Caki2 (cell line): ENCODE measurements around the gene TAS2R1. TPM values are rescaled to one million over a fixed set of nuclear protein-coding genes. Genes with fewer than 3 reads are reported as not detected.
A peak's percentile ranks its signal among the peaks of the same experiment; 100 is the strongest.

Source experiments
- DNase-seq: peaks from one replicate; pipeline ENCODE4 v3.0.0-alpha.2; 2015; ENCODE audit warnings: low read depth
- in situ Hi-C: cut with HindIII; loops from 2 replicates; pipeline ENCODE4 v1.10.0; 2016; ENCODE audit warnings: low sequenced_read_pairs, low pct_unique_long_range_greater_than_20kb, mixed read lengths
- total RNA-seq: library from RNA; depleted of rRNA; stranded (reverse); fragments of >200 nt; shearing (Covaris generic); gene quantifications from 2 replicates; pipeline ENCODE4 v1.2.3, GENCODE V29; 2014; ENCODE audit warnings: low replicate concordance; rRNA removed

The TAS2R1 gene
- not detected in 2 replicates for total RNA-seq

GRCh38 chr5:9630251-9630650 is at the start of gene TAS2R1:
Gene TAS2R1 (minus strand): TSS chr5:9630351. CDS start chr5:9630032, 319 bp downstream.
- DNase-seq = no peak
- in situ Hi-C loops = no loop called here

GRCh38 chr5:9670371-9670770 is 40.2 kb upstream of the TAS2R1 start:
- no peak for DNase-seq
- in situ Hi-C loops = no loop called here

GRCh38 chr5:9667906-9668305 is 37.8 kb upstream of the TAS2R1 start:
- DNase-seq = no peak
- in situ Hi-C loops = no loop called here

- in situ Hi-C loops = no loop called here
- DNase-seq = no peak
These were observed 33.7 kb upstream of the TAS2R1 start for GRCh38 chr5:9663891-9664290.

GRCh38 chr5:9661316-9662015 is 31.3 kb upstream of the TAS2R1 start:
- in situ Hi-C loops = no loop called here

GRCh38 chr5:9658706-9659105 is 28.6 kb upstream of the TAS2R1 start:
- DNase-seq = no peak
- in situ Hi-C loops = no loop called here

More at GRCh38 chr5:9661316-9662015, 31.3 kb upstream of the TAS2R1 start:
- no peak for DNase-seq

- no peak for DNase-seq
- in situ Hi-C loops = no loop called here
These were observed 27.7 kb upstream of the TAS2R1 start for GRCh38 chr5:9657819-9658218.

GRCh38 chr5:9655641-9656040 is 25.5 kb upstream of the TAS2R1 start:
- DNase-seq = no peak
- in situ Hi-C loops = no loop called here

GRCh38 chr5:9654886-9655285 is 24.7 kb upstream of the TAS2R1 start:
- in situ Hi-C loops = no loop called here

GRCh38 chr5:9653811-9654210 is 23.7 kb upstream of the TAS2R1 start:
- peak; percentile 36 for DNase-seq

More at GRCh38 chr5:9654886-9655285, 24.7 kb upstream of the TAS2R1 start:
- DNase-seq = no peak

GRCh38 chr5:9653061-9653460 is 22.9 kb upstream of the TAS2R1 start:
- DNase-seq = no peak
- in situ Hi-C loops = no loop called here

More at GRCh38 chr5:9653811-9654210, 23.7 kb upstream of the TAS2R1 start:
- in situ Hi-C loops = no loop called here

GRCh38 chr5:9652295-9652694 is 22.1 kb upstream of the TAS2R1 start:
- DNase-seq = no peak
- in situ Hi-C loops = no loop called here

GRCh38 chr5:9646843-9647242 is 16.7 kb upstream of the TAS2R1 start:
- in situ Hi-C loops = no loop called here
- no peak for DNase-seq

GRCh38 chr5:9644630-9645029 is 14.5 kb upstream of the TAS2R1 start:
- in situ Hi-C loops = no loop called here
- DNase-seq = no peak

- no peak for DNase-seq
- in situ Hi-C loops = no loop called here
These were observed 12.5 kb upstream of the TAS2R1 start for GRCh38 chr5:9642621-9643020.

GRCh38 chr5:9641806-9642355 is 11.7 kb upstream of the TAS2R1 start:
- in situ Hi-C loops = no loop called here
- no peak for DNase-seq

GRCh38 chr5:9632495-9632894 is 2.3 kb upstream of the TAS2R1 start:
- in situ Hi-C loops = no loop called here
- no peak for DNase-seq

- in situ Hi-C loops = no loop called here
- no peak for DNase-seq
These were observed 2.6 kb downstream of the TAS2R1 start for GRCh38 chr5:9627541-9627940.

- DNase-seq = no peak
- in situ Hi-C loops = no loop called here
These were observed 3.2 kb downstream of the TAS2R1 start for GRCh38 chr5:9626955-9627354.

- no peak for DNase-seq
- in situ Hi-C loops = no loop called here
These were observed 4.4 kb downstream of the TAS2R1 start for GRCh38 chr5:9625731-9626130.
